ENCODE data around the gene FGGY. TPM values are rescaled to one million over a fixed set of nuclear protein-coding genes. Genes with fewer than 3 reads are reported as not detected.

Gene FGGY
- total RNA-seq, 4 donors from 2014 or later = 23.3 to 26.4 (median 25.3) TPM

GRCh38 chr1:59266180-59266926 is 30.5 kb upstream of the FGGY start:
- H3K27ac ChIP-seq (replicated peaks in 1 of 4) = no peak overlapping the region
- no peak overlapping the region for H3K4me3 ChIP-seq
- intact Hi-C loops (cut with DNase I) = no loop called here
- no peaks in the 10 kb centered on the region for H3K36me3 ChIP-seq
- no peak for TF ChIP-seq EP300 (IDR thresholded peaks at IDR 0.05)
- TF ChIP-seq POLR2AphosphoS5 (IDR thresholded peaks at IDR 0.05) = no peak
- TF ChIP-seq POLR2A (IDR thresholded peaks at IDR 0.05; ENCODE audit: low read depth) = no peak
- no peak for TF ChIP-seq CTCF (IDR thresholded peaks at IDR 0.05)
- H3K9me3 ChIP-seq = no peaks in the 10 kb centered on the region
- H3K27me3 ChIP-seq = no peaks in the 10 kb centered on the region
- H3K4me1 ChIP-seq = peaks cover under 1 to 8% (median 6%) of the 10 kb centered on the region in 4 donors
- 87% methylated on average over 4 of the region's 4 CpGs for WGBS
- DNase-seq (ENCODE audit: extremely low spot score) = no peak

- no peak for DNase-seq (ENCODE audit: extremely low spot score)
- Histone ChIP-seq H3K9me3 (no peaks in the 10 kb centered on the region), H3K4me3 (no peak overlapping the region), H3K36me3 (no peaks in the 10 kb centered on the region), H3K4me1 (peaks cover 0 to 6% (median 3%) of the 10 kb centered on the region in 4 donors), H3K27me3 (no peaks in the 10 kb centered on the region), H3K27ac (replicated peaks in 1 of 4) (no peak overlapping the region)
- no peak for TF ChIP-seq EP300 (IDR thresholded peaks at IDR 0.05)
- no peak for TF ChIP-seq CTCF (IDR thresholded peaks at IDR 0.05)
- no peak for TF ChIP-seq POLR2AphosphoS5 (IDR thresholded peaks at IDR 0.05)
- TF ChIP-seq POLR2A (IDR thresholded peaks at IDR 0.05; ENCODE audit: low read depth) = no peak
- intact Hi-C loops (cut with DNase I) = no loop called here
Observed at GRCh38 chr1:59266927-59267293, 30.0 kb upstream of the FGGY start.

- peaks cover 6 to 10% (median 7%) of the 10 kb centered on the region in 4 donors for H3K4me1 ChIP-seq
- WGBS = 100% methylated on average over 1 of the region's 1 CpG
- TF ChIP-seq POLR2AphosphoS5 (IDR thresholded peaks at IDR 0.05) (no peak), EP300 (IDR thresholded peaks at IDR 0.05) (no peak), POLR2A (IDR thresholded peaks at IDR 0.05; ENCODE audit: low read depth) (no peak)
- no peaks in the 10 kb centered on the region for H3K27me3 ChIP-seq
- intact Hi-C loops (cut with DNase I) = no loop called here
- H3K4me3 ChIP-seq = no peak overlapping the region
- no peaks in the 10 kb centered on the region for H3K9me3 ChIP-seq
- DNase-seq (ENCODE audit: extremely low spot score) = no peak
- H3K36me3 ChIP-seq = no peaks in the 10 kb centered on the region
- H3K27ac ChIP-seq (replicated peaks in 1 of 4) = no peak overlapping the region
Observed at GRCh38 chr1:59268406-59268805, 28.5 kb upstream of the FGGY start.

- H3K36me3 ChIP-seq = no peaks in the 10 kb centered on the region
- 96% methylated on average over 2 of the region's 2 CpGs for WGBS
- no peaks in the 10 kb centered on the region for H3K9me3 ChIP-seq
- H3K27me3 ChIP-seq = no peaks in the 10 kb centered on the region
- intact Hi-C loops (cut with DNase I) = no loop called here
- H3K4me1 ChIP-seq = peaks cover 4 to 10% (median 7%) of the 10 kb centered on the region in 4 donors
- no peak for DNase-seq (ENCODE audit: extremely low spot score)
- TF ChIP-seq POLR2A (IDR thresholded peaks at IDR 0.05; ENCODE audit: low read depth) (no peak), POLR2AphosphoS5 (IDR thresholded peaks at IDR 0.05) (no peak), EP300 (IDR thresholded peaks at IDR 0.05) (no peak), CTCF (IDR thresholded peaks at IDR 0.05) (no peak)
- H3K4me3 ChIP-seq = no peak overlapping the region
- H3K27ac ChIP-seq (replicated peaks in 1 of 4) = no peak overlapping the region
Observed at GRCh38 chr1:59271561-59272260, 25.2 kb upstream of the FGGY start.

- H3K27ac ChIP-seq (replicated peaks in 1 of 4) = no peak overlapping the region
- 84% methylated on average over 1 of the region's 1 CpG for WGBS
- intact Hi-C loops (cut with DNase I) = no loop called here
- H3K27me3 ChIP-seq = no peaks in the 10 kb centered on the region
- H3K9me3 ChIP-seq = no peaks in the 10 kb centered on the region
- no peaks in the 10 kb centered on the region for H3K36me3 ChIP-seq
- H3K4me3 ChIP-seq = no peak overlapping the region
- no peak for DNase-seq (ENCODE audit: extremely low spot score)
- H3K4me1 ChIP-seq = peaks cover 0 to 10% (median 7%) of the 10 kb centered on the region in 4 donors
- TF ChIP-seq POLR2AphosphoS5 (IDR thresholded peaks at IDR 0.05) (no peak), POLR2A (IDR thresholded peaks at IDR 0.05; ENCODE audit: low read depth) (no peak), CTCF (IDR thresholded peaks at IDR 0.05) (no peak), EP300 (IDR thresholded peaks at IDR 0.05) (no peak)
Observed at GRCh38 chr1:59272507-59272906, 24.4 kb upstream of the FGGY start.

All from esophagus muscularis mucosa (tissue), 4 donors.